BE2C (cell line): ENCODE measurements around the gene PIK3AP1.

ENCODE experiments used
- DNase-seq: peaks from one replicate; pipeline ENCODE4 v3.0.0-alpha.2; 2020
- H3K27me3 ChIP-seq: fragments of 250-450 bp; sonication (Bioruptor Pico); 2 replicates; pipeline ENCODE4 v1.5.1; 2020; ENCODE audit warnings: mild to moderate bottlenecking
- H3K36me3 ChIP-seq: fragments of 250-450 bp; sonication (Bioruptor Pico); 2 replicates; pipeline ENCODE4 v1.5.1; 2020; ENCODE audit warnings: mild to moderate bottlenecking
- H3K4me1 ChIP-seq: fragments of 250-450 bp; sonication (Bioruptor Pico); 2 replicates; pipeline ENCODE4 v1.5.1; 2020
- H3K4me3 ChIP-seq: 2 replicates; pipeline ENCODE4 v1.5.1; 2011; ENCODE audit warnings: low read depth, low read length
- H3K9me3 ChIP-seq: fragments of 250-450 bp; sonication (Bioruptor Pico); 2 replicates; pipeline ENCODE4 v1.5.1; 2020
- CTCF ChIP-seq: IDR thresholded peaks from 2 replicates; pipeline ENCODE4 v1.5.1; 2012; ENCODE audit warnings: mild to moderate bottlenecking, low read depth, low read length

Gene PIK3AP1

DNA sequence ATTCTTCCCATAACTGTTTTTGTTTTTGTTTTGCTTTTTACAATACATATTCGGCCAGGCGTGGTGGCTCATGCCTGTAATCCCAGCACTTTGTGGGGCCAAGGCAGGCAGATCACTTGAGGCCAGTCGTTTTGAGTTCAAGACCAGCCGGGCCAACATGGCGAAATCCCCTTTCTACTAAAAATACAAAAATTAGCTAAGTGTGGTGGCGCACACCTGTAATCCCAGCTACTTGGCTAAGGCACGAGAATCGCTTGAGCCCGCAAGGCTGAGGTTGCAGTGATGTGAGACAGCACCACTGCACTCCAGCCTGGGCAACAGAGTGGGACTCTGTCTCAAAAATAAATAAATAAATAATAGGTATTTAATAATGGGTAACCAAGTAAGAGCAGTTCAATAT lies 135.8 kb downstream of the PIK3AP1 start:
- no peak for DNase-seq
- Histone ChIP-seq H3K36me3 (0 out of 2 replicates have a peak, but pooled peaks cover 2% of the 10 kb centered on the region), H3K4me3 (no peak overlapping the region), H3K27me3 (no peaks in the 10 kb centered on the region), H3K4me1 (peaks cover 7% of the 10 kb centered on the region), H3K9me3 (no peaks in the 10 kb centered on the region)
- no peak for TF ChIP-seq CTCF

DNA sequence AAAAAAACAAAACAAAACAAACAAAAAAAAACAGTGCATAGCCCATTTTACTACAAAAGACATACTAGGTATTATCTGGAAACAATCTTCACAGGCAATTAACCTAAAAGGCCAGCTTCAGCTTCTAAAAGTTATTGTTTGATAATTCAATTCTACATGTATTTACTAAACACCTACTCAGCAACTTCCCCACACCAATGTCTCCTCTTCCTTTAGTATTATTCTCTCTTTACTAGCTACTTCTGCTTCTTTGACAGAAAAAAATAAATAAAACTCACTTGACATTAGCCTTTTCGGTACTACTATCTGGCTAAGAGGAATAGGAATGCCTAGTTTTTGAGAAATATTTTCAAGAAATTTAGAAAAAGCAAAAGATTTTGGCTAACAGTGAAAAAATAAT lies 136.3 kb downstream of the PIK3AP1 start:
- peaks cover 7% of the 10 kb centered on the region for H3K4me1 ChIP-seq
- DNase-seq = no peak
- TF ChIP-seq CTCF = no peak
- no peak overlapping the region for H3K4me3 ChIP-seq
- H3K36me3 ChIP-seq = 0 out of 2 replicates have a peak, but pooled peaks cover 2% of the 10 kb centered on the region
- no peaks in the 10 kb centered on the region for H3K9me3 ChIP-seq
- H3K27me3 ChIP-seq = no peaks in the 10 kb centered on the region

GRCh38 chr10:96579133-96579532 lies 141.2 kb downstream of the PIK3AP1 start:
- Histone ChIP-seq H3K27me3 (no peaks in the 10 kb centered on the region), H3K9me3 (no peaks in the 10 kb centered on the region), H3K4me1 (no peaks in the 10 kb centered on the region), H3K36me3 (peaks cover 15% of the 10 kb centered on the region), H3K4me3 (no peak overlapping the region)
- no peak for DNase-seq
- no peak for TF ChIP-seq CTCF

GRCh38 chr10:96578633-96579032 lies 141.7 kb downstream of the PIK3AP1 start:
- Histone ChIP-seq H3K4me1 (no peaks in the 10 kb centered on the region), H3K4me3 (no peak overlapping the region), H3K27me3 (no peaks in the 10 kb centered on the region), H3K36me3 (peaks cover 15% of the 10 kb centered on the region), H3K9me3 (no peaks in the 10 kb centered on the region)
- TF ChIP-seq CTCF = no peak
- no peak for DNase-seq

GRCh38 chr10:96578022-96578421 lies 142.3 kb downstream of the PIK3AP1 start:
- no peaks in the 10 kb centered on the region for H3K4me1 ChIP-seq

DNA sequence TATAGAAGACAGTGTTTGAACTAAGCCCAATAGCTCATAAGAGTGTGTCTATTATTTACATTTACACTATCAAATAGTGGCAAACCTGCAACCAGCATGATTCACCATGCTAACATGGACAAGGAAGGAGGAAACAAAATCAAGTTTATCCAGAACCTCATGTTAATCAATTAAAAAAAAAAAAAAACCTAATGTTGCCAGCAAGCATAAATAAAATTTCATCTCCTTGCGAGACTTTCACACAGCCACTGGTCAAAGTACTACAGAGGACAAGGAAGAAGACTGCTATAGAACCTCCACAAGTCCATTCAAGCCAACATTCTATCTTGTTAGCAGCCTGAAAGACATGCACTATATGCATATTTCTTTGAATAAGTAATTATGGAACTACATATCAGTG lies 143.2 kb downstream of the PIK3AP1 start:
- DNase-seq = no peak
- Histone ChIP-seq H3K9me3 (no peaks in the 10 kb centered on the region), H3K4me1 (no peaks in the 10 kb centered on the region), H3K36me3 (peaks cover 15% of the 10 kb centered on the region), H3K27me3 (no peaks in the 10 kb centered on the region), H3K4me3 (no peak overlapping the region)
- no peak for TF ChIP-seq CTCF

More at GRCh38 chr10:96578022-96578421, 142.3 kb downstream of the PIK3AP1 start:
- Histone ChIP-seq H3K27me3 (no peaks in the 10 kb centered on the region), H3K36me3 (peaks cover 15% of the 10 kb centered on the region), H3K9me3 (no peaks in the 10 kb centered on the region), H3K4me3 (no peak overlapping the region)
- TF ChIP-seq CTCF = no peak
- DNase-seq = no peak
